NAMALWA (cell line): Measurements from ENCODE around the gene ELL.

Experiments used
- DNase-seq: peaks from one replicate; pipeline ENCODE4 v3.0.0-alpha.2; 2015; ENCODE audit warnings: low spot score

ELL gene

DNA sequence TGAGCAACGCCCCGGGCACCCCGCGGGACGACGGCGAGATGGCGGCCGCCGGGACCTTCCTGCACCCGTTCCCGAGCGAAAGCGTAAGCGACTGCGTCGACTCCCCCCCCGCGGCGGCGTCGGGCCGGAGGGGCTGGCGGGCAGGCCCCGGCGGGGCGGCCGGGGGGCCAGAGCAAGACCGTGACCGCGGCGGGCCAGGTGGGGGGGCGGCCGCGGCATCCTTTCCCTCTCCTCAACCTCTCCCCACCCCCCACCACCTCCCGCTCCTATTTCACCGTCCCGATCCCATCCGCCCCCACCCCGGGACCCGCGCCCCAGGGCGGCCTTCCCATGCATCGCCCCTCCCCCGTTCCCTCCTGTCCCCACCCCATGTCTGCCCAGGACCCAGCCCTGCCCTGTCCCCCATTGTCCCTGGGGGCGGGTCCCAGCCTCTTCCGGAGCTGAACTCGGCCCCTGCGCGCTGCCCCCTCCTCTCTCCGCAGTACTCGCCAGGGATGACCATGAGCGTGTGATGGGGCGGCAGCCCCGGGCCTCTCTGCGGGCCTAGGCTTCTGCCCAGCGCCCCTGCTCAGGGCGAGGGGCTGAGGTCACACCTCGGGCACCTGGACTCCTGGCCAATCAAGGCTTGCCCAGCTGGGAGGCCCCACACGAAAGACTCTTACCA, 88.0 kb downstream of the ELL start:
- no peak for DNase-seq

DNA sequence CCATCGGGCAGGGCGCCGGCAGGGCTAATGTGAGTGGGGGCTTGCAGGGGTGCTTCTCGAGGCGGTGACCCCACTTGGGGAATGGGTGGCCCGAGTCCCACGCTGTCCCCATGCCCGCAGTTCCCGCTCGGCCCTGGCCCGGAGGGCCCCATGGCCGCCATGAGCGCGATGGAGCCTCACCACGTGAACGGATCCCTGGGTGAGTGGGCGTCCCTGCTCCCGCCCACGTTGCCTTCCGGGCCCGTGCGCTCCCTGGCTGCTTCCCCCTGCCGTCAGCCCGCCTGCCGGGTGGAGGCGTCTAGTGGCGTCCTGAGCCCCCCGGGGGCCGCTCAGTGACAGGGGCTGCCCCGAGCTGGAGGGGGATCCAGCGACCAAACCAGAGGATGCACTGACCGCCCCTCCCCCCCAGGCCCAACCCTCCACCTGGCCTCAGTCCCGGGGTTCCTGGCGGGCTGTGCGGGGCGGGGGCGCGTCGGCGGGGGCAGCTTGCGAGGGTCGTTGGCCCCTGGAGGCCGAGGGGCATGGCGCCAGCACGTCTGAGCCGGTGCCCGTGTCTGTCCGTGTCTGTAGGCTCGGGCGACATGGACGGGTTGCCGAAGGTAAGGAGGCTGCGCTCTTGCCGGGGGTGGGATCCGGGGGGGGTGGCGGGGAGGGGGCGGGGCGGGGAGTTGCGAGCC, 88.7 kb downstream of the ELL start:
- no peak for DNase-seq

DNA sequence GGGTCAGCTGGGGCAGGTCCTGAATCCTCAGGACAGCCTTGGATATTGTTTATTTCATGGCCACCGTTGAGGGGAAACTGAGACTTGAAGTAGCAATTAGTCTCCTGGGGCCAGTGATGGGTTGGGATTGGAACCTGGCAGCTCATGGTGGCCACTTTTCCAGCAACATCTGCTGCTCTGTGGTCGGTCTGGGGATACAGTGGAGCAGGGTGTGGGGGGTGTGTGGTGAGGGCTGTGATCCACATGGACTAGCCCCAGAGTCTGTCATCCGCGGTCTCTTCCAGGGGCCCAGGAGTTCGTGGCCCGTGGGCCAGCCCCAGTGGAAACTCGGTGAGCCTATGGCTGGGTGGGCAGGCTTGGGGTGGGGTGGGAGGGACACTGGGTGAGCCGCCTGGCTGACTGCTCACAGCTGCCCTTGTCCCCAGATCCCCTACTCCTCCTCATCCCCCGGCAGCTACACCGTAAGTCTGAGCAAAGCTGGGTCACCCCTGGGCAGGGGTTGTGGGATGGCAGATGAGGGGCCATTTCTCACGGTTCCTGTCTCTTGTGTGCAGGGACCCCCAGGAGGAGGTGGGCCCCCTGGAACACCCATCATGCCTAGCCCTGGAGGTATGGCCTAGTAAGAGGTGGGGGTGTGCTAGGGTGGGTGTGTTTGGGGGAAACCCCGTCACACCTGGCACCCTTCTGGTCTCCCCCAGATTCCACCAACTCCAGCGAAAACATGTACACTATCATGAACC, 89.4 kb downstream of the ELL start:
- no peak for DNase-seq

DNA sequence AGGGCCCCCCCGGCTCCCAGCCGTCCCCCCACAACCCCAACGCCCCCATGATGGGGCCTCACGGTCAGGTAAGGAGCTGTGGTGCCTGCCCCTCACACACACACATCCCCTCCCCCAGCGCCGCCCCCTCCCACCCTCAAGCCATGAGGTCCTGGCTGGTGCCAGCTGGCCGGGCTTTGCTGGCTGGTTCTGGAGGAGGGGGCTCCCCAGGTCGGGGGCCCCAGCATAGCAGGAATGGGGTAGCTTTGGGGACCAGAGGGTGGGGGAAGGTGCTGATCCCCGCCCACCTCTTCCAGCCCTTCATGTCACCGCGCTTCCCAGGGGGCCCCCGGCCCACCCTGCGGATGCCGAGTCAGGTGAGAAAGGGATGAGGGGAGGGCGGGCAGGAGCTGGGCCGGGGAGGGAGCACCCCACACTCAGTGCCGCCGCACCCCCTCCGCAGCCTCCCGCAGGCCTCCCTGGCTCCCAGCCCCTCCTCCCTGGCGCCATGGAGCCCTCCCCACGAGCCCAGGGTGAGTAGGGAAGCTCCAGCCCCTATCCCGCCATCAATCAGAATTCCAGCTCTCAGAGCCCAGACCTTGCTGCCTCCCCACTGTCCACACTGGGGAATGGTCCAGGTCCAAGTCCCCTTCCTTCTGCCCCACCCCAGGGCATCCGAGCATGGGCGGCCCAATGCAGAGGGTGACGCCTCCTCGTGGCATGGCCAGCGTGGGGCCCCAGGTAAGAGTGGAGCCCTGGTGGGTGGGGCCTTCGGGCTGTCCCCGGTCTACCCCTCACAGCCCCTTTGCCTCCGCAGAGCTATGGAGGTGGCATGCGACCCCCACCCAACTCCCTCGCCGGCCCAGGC, 90.3 kb downstream of the ELL start:
- no peak for DNase-seq

DNA sequence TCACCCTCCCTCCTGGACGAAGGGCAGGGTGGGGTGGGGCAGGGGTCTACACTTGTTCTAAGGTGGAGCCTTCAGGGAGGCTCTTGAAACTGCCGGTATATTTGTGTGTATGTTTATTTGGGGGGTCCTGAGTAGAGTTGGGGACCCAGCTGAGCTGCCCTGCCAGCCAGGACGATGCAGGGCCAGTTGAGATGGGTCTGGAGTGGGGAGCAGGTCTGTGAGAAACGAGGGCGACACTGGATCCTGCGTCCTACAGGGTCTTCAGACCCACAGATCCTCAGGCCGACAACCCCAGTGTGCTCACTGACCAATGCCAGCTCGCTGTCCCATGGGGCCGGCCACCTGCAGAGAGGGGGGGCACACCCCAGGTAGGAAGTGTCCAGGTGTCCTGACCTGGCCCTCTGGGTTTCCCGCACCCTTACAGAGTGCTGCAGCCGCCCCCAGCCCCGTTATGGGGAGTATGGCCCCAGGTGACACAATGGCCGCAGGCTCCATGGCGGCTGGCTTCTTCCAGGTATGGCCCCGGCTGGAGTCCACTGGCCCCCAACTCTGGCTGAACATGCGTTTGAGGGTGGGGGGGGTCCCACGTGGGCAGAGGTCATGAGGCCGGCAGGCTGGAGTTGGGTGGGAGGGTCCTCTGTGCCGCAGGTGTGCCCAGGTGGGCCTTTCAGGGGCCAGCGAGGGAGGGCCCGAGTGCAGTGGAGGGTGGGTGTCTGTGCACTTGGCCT, 91.3 kb downstream of the ELL start:
- no peak for DNase-seq

DNA sequence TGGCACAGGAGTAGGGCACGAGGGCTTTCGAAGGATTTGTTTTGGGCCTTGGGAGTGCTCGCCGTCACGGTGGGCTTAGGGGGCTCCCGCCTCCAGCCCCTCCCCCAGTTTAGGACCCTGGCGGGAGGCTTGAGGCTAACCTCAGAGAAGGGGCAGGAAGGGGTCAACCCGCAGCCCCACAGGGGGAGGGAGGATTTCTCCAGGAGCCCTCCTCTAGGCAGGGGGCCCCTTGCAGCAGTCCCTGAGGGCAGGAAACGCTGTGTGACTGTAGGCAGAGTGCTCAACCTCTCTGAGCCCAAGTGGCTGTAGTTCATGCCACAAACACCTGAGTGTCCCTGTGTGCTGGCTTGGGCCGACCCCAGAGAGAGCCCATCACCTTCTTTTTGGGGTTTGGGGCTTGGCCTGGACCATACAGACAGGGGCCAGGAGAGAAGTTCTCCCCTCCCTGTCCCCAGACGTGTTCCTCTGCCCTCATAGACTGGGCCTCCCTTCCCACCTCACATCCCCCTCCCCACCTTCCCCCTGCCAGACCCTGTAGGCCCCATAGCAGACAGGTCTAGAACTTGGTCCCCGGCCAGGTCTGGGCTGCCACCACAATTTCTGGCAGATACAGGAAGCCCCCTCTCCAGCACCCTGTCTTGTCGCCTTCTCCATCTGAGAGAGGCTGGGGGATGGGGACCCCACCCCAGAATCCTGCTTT, 92.0 kb downstream of the ELL start:
- no peak for DNase-seq

DNA sequence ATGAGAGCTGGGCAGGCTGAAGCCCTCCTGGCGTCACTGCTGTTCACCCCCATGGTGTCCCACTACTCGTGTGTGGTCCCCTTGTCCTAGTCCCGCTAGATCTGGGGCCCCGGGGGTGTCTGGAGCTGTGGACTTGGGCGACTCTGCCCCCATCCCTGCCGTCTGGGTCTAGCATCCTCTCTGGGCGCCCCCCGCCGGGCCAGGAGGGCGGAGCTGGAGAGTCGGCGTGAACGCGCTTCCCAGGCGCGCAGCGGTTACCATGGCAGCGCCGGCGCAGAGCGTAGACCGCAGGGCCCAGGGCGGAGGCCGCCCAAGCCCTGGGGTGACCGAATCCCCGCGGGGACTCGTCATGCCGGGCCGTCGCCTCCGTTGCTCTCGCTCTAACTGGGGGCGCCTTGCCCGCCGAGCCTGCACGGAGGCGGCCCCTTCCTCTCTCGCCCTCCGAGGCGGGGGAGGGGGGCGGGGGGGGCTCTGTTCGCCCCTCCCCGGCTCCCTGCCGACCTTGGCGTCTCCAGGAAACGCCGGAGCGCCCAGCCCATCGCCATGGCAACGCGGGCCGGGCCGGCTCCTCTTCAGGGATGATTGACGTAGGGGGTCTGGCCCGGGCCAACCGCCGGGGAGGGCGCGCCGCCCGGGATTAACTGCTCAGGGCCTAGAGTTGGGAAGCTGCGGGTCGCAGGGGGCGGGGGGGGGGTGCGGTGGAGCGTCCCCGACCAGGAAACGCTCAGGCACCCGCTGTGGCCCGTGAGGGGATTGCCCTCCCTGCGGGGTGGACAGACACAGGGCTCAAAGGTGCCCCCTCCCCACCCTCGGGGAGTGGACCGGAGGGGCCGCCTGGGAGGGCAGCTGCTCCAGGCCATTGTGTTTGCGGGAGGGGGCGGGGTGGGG, 92.8 kb downstream of the ELL start:
- peak; percentile 93 for DNase-seq

DNA sequence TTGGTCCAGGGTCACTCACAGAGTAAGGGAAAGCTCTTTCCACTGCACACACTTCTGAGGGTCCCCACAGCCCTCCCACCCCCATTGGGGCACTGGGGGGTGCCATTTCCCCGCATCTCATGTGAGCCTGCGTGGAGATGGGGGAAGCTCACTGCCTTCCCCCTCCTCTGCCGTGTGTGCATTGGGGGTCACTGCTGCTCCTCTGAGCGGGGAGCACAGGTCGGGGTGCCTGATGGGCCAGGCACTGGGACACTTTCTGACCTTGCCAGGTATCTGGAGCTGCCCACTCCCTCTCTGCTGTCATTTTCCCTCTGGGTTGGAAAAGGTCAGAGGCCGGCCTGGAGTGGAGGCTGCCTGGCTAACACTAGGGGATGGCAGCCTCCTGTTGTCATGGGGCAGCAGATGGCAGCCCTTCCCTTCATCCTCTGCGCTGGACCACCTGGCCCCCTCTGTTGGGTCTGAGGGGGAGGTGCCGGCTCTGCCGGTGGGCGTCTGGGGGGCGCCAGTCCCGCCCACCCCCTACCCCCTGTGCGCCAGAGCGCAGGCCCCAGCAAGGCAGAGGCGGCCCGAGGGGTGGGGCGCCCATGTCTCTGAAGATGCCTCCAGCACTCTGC, 93.6 kb downstream of the ELL start:
- DNase-seq = no peak

DNA sequence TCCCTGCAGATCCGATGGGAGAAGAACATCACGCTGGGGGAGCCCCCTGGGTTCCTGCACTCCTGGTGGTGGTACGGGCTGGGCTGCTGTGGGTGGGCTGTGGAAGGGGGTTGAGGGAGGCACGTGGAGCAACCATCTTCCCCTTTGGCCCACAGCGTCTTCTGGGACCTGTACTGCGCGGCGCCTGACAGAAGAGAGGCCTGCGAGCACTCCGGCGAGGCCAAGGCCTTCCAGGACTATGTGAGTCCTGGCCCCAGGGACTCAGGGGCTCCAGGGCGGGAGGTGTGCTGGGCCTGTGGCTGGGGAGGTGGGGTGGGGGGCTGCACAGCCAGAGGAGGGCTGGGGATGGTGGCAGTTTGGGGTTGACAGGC, 94.1 kb downstream of the ELL start:
- no peak for DNase-seq

DNA sequence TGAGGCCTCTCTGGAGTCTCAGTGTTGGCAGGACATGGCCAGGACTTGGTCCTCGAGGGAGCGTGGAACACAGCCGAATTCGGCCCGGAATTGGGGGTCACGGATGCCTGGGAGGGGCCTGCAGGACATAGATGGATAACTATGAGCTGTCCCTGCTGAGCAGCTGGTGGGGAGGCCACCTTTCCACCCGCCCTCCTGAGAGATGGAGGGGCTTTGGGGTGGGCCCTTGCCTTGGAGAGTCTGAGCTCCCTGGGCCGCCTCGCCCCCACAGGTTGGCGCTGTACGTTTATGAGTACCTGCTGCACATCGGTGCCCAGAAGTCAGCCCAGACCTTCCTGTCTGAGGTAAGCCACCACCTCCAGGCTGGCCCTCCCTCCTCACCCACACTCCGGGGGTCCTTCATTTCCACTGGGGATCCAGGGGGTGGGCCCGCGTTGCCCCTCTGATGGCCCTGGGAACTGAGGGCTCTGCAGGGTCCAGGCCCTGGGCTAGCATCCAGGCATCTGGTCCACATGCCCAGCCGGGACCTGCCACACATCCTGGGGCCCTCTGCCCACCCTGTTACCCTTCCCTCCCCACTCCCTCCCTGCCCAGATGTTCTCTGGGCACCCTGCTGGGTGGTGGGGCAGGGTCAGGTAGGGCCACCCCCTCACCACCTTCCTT, 94.7 kb downstream of the ELL start:
- no peak for DNase-seq

DNA sequence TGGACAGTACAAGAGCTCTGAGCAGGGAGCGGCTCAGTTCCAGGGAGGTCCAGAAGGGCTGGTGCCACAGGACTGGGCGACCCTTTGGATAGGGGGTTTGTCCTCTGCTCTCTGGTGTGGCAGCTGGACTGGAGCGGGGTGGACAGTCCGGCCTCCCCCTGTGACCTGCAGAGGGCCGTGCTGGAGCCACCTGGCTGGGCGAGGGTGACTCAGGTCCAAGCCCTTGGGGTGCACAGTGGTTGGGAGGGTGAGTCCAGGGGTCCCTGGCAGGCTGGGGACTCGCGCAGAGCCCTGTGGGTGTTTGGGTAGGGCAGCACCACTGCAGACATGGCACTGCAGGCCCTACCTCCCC, 95.5 kb downstream of the ELL start:
- DNase-seq = no peak

DNA sequence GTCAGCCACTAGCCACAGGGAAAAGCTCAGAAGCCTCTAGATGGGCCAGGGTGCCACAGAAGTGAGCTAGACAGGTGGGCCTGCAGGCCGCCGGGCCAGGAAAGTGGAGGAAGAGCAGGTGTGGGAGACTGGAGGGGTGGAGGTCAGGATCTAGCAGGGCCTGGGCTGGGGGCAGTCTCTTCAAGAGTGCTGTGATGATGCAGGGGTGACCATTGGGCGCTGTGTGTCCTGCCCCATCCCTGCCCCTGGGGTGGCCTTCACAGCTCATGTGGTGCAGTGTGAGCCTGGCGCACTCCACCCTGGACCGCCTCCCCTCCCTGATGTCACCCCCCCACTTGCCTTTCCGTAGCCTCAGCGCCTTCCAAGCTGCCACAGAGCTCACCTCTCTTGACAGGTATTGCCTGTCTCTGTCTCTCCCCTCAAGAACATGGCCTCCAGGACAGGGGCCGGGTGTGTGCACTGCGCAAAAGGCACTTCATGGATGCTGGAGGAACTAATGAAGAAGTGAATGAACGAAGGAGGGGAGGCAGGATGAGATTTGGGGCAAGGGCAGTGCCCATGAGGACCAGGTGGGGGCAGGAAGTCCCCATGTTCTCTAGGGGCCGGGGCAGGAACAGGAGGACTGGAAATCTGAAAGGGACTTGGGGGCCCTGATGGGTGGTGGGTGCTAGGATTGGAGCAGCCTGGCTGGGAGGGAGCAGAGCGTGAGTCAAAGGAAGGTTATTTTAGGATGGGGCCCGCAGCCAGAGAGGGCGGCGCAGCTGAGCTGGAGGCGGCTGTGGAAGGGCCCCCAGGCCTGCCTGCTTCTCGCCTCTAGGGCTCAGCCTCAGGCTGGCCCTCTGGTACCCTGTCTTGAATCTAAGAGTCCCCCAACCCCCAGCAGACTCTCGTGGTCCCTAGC, 96.1 kb downstream of the ELL start:
- DNase-seq = no peak

DNA sequence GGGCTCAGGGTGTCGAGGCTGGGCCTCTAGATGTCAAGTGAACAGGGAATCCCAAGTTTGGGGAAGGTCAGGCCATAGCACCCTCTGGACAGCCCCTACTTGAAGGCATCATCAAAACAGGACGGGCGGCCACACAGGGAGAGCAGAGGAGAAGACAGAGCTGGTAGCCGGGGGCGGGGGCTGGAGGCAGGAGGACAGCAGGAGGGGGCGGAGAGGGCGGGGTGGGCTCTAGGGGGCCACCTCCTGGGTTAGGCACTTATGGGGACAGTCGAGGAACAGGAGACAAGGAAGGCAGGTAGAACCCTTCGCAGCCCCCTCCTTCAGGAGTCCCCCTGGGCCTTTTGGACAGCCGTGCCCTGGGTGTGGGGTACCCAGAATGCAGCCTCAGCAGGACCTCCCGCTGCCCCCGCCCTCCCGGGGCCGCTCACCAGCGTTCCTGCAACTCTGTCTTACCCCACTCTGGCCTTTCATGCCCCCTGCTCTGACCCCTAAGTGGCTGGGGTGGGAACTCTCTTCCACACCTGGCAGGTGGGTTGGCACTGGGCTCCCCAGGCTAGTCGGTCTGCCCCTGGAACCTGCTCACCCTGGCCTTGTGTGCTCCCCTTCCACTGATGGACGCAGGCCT, 96.9 kb downstream of the ELL start:
- DNase-seq = no peak

DNA sequence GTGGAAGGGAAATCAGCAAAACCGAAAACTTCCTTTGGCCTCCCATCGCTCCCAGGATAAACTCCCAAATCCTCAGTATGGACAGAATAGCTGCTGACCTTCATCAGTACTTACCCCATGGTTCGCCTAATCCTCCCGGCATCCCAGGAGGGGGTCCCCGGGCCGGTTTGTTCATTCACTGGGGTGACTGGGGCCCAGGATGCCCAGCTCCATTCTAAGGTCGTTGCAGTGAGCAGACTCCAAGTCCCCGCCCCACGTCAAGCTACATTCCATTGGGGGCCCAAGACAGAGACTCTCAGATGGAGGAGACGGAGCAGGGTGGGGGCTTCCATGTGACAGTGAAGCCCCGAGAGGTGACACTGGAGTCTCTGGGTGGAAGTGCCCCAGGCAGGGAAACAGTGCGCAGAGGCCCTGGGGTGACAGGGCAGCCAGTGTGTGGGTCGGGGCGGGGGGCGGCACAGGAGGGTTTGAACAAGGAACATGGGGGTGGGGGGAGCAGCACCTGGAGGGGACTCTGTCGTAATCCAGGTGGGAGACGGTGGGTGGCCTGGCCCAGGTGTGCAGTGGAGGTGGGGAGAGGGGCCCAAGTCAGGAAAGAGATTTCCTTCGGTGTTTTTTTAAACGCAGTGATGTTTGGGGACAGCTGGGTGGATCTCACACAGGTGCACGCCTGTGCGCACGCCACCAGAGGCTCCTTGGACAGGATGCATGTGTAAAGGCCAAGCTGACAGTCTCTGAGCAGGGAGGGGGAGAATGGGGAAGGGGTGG, 97.6 kb downstream of the ELL start:
- DNase-seq = peak; percentile 75

DNA sequence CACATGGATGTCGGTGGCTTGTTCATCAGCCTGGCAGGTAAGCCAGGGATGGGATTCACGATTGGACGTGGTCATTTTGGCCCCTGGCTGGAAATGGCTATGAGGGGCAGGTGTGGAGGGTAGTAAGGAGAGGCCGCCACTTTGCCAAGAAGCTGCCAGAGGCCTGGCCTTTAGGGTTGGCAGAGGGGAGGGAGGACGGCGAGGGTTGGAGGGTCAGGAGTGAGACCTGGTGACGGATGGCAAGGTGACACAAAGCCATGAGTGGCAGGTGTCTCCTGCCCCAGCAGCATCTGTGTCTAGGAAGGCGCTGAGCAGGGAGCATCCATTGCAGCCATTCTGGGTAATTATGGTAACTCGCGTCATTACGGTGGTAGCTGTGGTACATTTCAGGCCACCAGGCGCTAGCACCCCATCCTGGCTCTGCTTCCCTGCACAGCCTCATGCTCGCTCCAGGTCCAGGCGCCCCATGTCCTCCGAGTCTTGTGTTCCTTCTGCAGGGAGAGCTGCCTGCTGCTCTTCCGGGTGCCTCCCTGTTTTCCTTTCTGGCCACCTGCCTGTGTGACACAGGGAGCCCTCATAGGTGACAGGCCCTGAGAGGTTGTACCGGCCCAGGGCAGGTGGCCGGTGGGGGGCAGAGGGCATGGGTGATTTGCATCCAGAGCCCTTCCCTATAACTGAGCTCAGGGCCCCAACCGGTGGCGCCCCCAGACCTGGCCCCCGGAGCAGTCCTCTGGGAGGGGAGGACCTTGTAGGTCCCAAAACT, 98.4 kb downstream of the ELL start:
- DNase-seq = no peak

DNA sequence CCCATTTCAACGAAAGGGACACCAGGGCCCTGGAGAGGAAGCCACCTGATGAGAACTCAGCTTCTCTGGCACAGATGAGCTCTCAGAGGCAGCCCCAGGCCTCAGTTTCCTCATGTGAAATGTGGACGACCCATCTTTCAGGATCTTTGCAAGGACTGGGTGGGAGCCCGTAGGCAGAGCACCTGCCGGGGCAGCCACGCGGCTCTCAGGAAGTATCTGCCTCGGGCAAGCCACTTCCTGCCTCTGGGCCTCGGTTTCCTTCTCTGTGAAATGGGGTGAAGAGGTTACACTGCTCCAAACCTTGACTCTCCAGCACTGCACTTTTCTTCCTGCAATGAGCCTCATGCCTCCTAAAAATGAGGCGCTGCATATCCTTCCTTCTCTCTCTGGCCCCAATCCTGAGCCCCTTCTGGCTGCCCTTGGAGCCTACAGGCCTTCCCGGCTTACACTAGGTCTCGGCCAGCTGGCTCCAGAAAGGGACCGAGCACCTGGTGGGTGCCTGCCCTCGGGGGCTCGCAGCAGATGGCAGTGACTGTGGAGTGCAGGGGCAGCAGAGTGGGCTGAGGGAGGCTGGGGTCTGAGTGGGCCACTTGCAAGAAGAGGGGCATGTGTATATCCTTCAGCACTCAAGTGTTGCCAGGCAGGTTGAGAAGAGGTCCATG, 99.2 kb downstream of the ELL start:
- DNase-seq = no peak
